Stimulated activated CD4-positive, alpha-beta T cell treated with anti-CD3 and anti-CD28 coated beads, TNF-alpha, amount 100 ng/mL, for 24 hours (primary cell): ENCODE data around the gene IMPG2.
"Not testable (repeated sequence)": the region's sequence is repeated elsewhere in the genome, so short reads cannot be mapped to it uniquely, and the experiment has no call there.

Source experiments
- DNase-seq, 3 experiments: peaks; one replicate each; pipeline ENCODE4 v3.0.0-alpha.2; 2020; ENCODE audit warnings: low read depth in 3 of 3

IMPG2 gene

GRCh38 chr3:101320475-101320874, at the start of gene IMPG2:
Gene IMPG2 (minus strand): TSS chr3:101320575. CDS start chr3:101320372, 203 bp downstream.
- no peak for DNase-seq

DNA sequence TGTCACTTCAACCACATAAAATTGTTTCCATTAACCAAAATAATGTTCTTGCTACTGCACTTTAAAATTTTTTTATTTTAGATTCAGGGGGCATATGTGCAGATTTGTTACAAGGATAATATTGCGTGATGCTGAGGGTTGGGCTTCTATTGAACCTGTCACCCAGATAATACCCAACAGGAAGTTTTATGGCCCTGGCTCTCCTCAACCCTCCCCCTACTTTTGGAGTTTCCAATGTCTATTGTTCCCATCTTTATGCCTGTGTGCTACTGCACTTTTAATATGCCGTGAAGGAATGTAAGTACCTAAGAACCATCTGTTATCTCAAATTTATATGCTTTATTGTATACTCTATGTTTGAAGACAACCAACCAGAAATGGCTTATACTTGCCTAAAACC, 42.0 kb upstream of the IMPG2 start:
- DNase-seq = no peak

DNA sequence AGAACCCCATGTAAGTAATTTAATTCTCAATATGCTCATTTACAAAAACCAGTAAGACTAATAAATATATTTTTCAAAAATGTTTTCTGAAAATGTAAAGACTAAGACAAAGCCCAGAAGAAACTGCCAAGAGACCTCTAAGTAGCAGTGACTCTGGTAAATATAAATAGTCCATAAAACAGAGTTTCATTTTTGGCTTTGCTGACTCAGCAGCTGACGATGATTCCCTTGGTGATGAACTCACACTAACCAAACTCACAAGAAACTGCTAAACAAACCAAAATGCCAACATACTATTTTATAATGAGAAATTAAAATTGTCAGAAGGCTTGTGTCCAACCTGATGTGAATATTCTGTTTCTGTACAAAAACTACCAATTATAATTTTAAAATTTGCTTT, 31.5 kb upstream of the IMPG2 start:
- DNase-seq = no peak

- DNase-seq = no peak
Observed at GRCh38 chr3:101340591-101340990, 20.2 kb upstream of the IMPG2 start.

- no peak for DNase-seq
Observed at GRCh38 chr3:101333883-101334282, 13.5 kb upstream of the IMPG2 start.

DNA sequence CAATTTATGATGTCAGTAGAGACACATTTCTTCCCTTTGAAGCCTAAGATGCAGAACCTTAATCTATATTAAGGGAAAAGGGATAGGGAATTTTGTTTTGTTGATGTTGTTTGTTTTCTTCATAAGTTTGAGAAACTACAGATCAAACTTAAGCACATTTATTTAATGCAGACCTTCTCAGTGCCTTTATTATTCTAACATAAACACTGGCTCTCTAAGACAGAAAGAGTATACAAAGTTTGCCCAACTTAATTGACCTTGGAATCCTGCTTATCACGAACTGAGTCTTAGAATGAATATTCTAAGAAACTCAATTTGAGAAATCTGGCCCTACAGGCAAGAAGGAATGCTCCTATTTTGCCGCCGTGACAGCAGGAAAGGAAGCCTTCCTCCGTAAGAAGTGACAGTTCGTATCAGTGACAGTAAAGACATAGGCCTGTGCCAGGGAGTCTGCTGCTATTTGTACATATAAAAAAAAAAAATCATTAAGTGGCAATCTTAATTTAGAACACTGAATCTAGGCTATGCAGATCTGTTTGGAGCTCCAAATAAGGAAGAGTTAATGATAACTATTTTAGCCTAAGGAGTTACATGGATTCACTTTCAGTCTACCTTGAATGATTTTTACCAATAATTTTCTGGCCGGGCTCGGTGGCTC, 8.8 kb upstream of the IMPG2 start:
- DNase-seq = no peak

DNA sequence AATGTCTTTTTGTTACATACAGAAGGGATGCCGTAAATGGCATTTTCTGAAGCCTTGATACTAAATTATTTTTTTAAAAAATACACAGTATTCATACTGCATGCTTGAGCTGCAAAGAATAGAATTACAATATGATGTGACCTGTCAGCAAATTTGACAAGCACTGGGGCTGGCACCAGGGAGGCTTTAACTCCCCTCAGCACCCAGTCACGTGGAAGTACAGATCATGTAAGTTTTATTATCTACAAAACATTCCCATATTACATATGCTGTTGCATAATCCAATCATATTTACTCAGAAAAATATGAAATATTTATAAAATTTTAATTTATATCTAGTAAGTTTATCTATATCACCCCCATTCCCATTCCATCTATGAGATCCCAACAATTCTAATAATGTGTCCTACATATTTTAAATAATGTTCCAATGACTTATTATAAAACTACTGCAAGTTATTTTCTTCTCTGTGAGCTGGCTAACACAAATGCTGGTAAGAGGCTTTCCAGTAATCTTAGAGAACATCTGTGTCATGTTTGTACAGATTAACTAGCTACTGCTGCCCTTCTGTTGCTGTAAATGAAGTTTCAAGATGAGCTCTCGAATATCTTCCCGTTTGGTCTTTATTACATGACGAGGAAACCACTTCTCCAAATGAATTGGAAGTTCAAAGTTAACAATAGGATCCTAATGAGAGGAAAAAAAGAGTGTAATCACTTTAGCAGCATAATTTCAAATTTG, 5.2 kb upstream of the IMPG2 start:
- no peak for DNase-seq

DNA sequence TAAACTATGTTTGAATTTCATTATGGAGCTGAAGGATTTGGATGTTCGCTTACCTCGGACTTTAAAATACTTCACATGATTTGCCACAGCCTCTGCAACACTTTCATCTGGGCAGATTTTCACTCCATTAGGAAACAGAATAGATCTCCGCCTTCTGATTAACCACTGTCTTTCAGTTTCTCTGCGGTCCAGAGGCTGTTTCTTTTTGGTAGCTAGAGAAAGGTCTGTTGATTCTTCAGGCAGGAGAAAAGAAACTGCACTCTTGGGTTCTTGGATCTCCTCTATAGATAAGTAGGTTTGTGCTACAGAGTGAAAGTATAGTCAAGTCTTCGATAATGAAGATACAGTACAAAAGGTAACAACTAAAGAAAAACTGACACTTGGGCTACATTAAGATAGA, 844 bp downstream of the IMPG2 start:
- DNase-seq = no peak

- no peak for DNase-seq
Observed at GRCh38 chr3:101312545-101312944, 7.8 kb downstream of the IMPG2 start.

DNA sequence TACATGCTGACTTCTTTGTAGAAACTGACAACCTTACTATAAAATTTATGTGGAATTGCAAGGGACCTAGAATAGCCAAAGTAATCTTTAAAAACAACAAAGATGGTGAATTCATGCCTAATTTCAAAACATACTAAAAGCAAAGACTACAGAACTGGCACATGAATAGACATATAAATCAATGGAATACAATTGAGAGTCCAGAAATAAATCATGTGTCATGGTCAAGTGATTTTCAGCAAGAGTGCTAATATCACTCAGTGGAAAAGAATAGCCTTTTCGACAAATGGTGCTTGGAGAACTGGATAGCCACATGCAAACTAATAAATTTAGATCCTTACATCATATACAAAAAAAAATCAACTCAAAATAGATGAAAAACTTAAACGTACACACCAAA, 8.7 kb downstream of the IMPG2 start:
- no peak for DNase-seq

- DNase-seq = no peak
Observed at GRCh38 chr3:101310978-101311375, 9.4 kb downstream of the IMPG2 start.

DNA sequence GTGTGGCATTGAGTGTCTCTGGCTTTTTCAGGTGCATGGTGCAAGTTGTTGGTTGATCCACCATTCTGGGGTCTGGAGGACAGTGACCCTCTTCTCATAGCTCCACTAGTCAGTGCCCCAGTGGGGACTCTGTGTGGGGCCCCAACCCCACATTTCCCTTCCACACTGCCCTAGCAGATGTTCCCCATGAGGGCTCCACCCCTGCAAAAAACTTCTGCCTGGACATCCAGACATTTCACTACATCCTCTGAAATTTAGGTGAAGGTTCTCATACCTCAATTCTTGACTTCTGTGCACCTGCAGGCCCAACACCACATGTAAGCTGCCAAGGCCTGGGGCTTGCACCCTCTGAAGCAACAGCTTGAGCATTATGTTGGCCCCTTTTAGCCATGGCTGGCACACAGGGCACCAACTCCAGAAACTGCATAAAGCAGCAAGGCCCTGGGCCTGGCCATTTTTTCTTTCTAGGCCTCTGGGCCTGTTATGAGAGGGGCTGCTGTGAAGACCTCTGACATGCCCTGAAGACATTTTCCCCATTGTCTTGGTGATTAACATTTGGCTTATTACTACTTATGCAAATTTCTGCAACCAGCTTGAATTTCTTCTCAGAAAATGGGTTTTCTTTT, 12.1 kb downstream of the IMPG2 start:
- not testable (repeated sequence) for DNase-seq

DNA sequence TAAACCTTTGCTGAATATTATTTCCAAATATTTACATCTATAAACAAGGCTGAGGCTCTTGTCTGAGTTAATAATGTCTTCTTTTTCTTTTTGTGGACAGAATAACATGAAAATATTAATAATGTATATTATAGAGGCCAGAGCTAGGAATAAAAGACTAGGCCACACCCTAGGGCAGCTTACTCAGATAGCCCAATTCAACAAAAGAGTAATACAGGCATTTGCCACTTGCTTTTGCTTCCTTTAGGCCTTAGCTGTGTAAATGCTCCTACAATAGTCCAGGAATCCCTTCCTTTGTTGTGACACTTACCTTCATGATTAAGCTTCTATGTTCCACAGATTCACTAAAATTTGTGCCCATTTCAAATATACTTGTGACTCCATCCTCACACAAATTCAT, 16.5 kb downstream of the IMPG2 start:
- DNase-seq = no peak

DNA sequence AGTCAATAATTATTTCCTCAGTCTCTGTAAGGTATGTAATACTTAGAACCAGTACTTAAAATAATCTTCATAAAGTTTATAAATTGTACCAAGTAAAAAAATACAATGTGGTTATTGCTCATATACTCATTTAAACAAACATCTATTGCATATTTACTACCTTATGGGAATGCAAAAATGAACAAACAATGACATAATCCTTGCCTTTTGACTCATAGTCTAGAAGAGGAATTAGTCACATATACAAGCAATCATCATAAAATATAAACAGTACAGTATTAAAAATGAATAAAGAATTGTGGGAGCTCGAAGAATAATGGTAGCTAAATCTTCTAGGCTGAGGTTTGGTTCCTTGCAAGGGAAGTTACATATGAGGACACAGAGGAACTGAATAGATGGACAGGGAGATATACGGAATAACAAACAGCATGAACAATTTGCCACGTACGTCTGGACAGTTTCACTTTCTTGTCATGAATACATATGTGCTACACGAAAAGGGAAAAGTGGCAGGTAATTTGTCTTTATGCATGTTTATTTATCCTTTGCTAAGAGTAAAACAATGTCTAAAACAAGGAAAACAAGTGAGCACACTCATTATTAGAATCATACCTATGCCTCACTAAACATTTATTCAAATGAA, 17.2 kb downstream of the IMPG2 start:
- DNase-seq = no peak

DNA sequence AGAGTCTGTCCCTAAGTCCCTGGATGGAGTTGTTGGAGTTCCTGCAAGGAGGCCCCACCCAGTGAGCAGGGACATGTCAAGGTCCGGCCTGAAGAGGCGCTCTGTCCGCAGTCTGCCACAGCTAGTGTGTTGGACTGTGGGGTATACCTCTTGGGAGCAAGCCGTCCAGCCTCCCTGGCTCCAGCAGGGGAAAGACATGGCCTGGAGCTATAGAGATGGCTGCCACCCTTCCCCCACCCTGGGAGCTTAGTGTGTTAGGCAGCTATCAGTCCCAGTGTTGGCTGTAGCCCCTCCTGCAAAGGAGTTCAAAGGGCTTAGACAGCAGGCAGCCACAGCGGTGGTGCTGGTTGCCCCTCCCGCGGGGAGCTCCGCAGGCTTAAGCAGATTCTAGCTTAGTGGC, 20.3 kb downstream of the IMPG2 start:
- no peak for DNase-seq

GRCh38 chr3:101292027-101292426, 28.3 kb downstream of the IMPG2 start:
- no peak for DNase-seq

GRCh38 chr3:101288294-101288693, 32.1 kb downstream of the IMPG2 start:
- DNase-seq = no peak

GRCh38 chr3:101284757-101285156, 35.6 kb downstream of the IMPG2 start:
- DNase-seq = no peak

GRCh38 chr3:101281521-101282030, 38.8 kb downstream of the IMPG2 start:
- DNase-seq = no peak

GRCh38 chr3:101279765-101280385, 40.5 kb downstream of the IMPG2 start:
- no peak for DNase-seq

DNA sequence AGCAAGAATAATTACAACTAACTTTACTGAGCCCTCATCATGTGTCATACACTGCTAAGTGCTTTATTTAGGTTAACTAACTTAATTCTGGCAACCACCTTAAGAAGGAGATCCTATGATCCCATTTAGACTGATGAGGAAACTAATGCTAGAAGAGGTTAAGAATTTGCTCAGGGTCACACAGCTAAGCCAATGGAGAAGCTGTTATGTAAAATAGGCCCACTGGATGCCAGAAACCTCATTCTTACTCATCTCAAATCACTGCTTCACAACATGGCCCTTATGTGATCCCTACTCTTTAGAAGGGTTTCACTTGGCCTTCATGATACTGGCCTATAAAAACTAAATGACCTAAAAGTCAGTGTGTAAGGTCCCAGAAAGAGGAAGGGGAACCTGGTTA, 41.2 kb downstream of the IMPG2 start:
- no peak for DNase-seq

GRCh38 chr3:101278727-101279126, 41.6 kb downstream of the IMPG2 start:
- DNase-seq = no peak
